Prostate gland (tissue), 2 donors: ENCODE measurements around the gene KDM4B.

Experiments
- POLR2A ChIP-seq: fragments of 450-650 bp; IDR thresholded peaks from one replicate; pipeline ENCODE4 v1.6.1; 2016; ENCODE audit warnings: antibody characterized with exemption, mild to moderate bottlenecking
- TF ChIP-seq, protein P1 (sequence below), 4 experiments: fragments of 200-600 bp in 2 of 4; fragments of 450-650 bp in 2 of 4; sonication (generic) in 2 of 4; IDR thresholded peaks; 1 replicate in 3 of 4; 2 replicates in 1 of 4; pipeline ENCODE4 v1.5.1; 2016 to 2019; ENCODE audit warnings: antibody characterized with exemption in 4 of 4, mild to moderate bottlenecking in 2 of 4, moderate library complexity in 2 of 4

DNA sequence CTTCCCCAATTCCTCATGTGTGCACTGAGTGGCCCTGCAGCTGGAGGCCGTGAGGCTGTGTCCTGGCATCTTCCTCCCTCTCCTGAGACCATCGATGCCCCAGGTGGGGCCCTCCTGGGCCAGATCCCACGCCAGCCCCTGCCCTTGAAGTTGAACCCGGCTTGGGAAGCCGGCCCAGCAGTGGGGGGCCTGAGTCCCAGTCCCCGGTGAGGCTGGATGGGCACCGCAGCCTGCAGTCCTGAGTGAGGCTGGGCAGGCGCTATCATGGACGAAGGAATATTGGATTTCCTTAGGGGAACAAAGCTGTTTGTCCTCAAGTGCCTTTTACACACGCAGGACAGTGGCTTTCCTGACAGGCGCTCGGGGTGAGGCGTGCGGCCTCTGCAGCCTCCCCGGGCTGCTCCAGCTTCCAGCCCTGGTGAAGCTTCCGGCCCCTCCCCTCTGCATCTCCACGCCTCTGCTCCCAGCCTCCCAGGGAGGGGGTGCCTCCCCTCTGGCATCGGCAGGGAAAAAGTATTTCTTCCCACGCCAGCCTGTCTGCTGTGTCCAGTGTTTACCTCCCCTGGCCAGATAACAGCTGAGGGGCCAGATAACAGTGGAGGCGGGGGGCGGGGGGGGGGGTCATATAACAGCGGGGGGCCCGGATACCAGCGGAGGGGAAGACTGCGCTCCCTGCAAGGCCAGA is 159.5 kb downstream of the KDM4B start:
- TF ChIP-seq POLR2A, result no peak
- TF ChIP-seq, protein P1, sequence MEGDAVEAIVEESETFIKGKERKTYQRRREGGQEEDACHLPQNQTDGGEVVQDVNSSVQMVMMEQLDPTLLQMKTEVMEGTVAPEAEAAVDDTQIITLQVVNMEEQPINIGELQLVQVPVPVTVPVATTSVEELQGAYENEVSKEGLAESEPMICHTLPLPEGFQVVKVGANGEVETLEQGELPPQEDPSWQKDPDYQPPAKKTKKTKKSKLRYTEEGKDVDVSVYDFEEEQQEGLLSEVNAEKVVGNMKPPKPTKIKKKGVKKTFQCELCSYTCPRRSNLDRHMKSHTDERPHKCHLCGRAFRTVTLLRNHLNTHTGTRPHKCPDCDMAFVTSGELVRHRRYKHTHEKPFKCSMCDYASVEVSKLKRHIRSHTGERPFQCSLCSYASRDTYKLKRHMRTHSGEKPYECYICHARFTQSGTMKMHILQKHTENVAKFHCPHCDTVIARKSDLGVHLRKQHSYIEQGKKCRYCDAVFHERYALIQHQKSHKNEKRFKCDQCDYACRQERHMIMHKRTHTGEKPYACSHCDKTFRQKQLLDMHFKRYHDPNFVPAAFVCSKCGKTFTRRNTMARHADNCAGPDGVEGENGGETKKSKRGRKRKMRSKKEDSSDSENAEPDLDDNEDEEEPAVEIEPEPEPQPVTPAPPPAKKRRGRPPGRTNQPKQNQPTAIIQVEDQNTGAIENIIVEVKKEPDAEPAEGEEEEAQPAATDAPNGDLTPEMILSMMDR (IDR thresholded peaks at IDR 0.05), result no peak
